ENCODE data around the gene SARS1. TPM values are rescaled to one million over a fixed set of nuclear protein-coding genes. Genes with fewer than 3 reads are reported as not detected.

SARS1 gene
- total and polyA plus RNA-seq, 4 donors = 118 to 212 (median 147) TPM

GRCh38 chr1:109264379-109264755, 50.6 kb downstream of the SARS1 start:
- no peak for ATAC-seq (ENCODE audit: insufficient read depth, low FRiP score)
- WGBS, 2 donors = 86 to 90% methylated on average over 9 of the region's 9 CpGs
- no peak for DNase-seq
- Histone ChIP-seq H3K9me3 (ENCODE audit: control insufficient read depth in 4 of 4, insufficient read depth in 3 of 4, low read length in 3 of 4) (no peaks in the 10 kb centered on the region), H3K27ac (ENCODE audit: low read depth in 1 of 2, low read length in 1 of 2) (no peak overlapping the region), H3K4me1 (ENCODE audit: control insufficient read depth in 5 of 5, insufficient read depth in 5 of 5, low read length in 5 of 5) (peaks cover 0 to 2% (median 0%) of the 10 kb centered on the region in 5 donors), H3K9ac (ENCODE audit: insufficient read depth in 1 of 2, low read length in 2 of 2) (no peak overlapping the region), H3K4me3 (no peak overlapping the region), H3K27me3 (ENCODE audit: control insufficient read depth in 3 of 3, insufficient read depth in 3 of 3, low read length in 2 of 3) (no peaks in the 10 kb centered on the region), H3K36me3 (ENCODE audit: control insufficient read depth in 4 of 4, insufficient read depth in 4 of 4, low read length in 4 of 4) (peaks cover 0 to 4% (median 0%) of the 10 kb centered on the region in 4 donors)
- TF ChIP-seq, protein P1, sequence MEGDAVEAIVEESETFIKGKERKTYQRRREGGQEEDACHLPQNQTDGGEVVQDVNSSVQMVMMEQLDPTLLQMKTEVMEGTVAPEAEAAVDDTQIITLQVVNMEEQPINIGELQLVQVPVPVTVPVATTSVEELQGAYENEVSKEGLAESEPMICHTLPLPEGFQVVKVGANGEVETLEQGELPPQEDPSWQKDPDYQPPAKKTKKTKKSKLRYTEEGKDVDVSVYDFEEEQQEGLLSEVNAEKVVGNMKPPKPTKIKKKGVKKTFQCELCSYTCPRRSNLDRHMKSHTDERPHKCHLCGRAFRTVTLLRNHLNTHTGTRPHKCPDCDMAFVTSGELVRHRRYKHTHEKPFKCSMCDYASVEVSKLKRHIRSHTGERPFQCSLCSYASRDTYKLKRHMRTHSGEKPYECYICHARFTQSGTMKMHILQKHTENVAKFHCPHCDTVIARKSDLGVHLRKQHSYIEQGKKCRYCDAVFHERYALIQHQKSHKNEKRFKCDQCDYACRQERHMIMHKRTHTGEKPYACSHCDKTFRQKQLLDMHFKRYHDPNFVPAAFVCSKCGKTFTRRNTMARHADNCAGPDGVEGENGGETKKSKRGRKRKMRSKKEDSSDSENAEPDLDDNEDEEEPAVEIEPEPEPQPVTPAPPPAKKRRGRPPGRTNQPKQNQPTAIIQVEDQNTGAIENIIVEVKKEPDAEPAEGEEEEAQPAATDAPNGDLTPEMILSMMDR (IDR thresholded peaks at IDR 0.05; ENCODE audit: control extremely low read depth, extremely low read depth) = no peak

DNA sequence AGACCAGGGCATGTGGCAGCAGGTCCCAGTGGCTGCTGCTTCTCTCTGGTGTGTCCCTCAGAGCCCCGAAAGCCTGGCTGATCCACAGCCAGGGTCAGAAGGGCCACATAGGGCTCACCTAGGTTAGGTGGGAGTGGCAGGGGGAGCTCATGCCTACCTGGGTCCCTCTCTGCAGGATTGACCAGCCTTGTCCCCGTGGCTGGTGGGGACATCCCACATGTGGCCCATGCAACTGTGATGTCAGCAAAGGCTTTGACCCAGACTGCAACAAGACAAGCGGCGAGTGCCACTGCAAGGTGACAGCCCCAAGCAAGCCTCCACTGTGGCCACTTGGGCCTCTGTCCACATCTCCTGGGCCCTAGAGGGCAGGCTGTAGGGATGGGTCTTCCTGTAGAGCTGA, 51.3 kb downstream of the SARS1 start:
- DNase-seq = no peak
- WGBS, 2 donors = 86 to 97% methylated on average over 4 of the region's 4 CpGs
- no peak for ATAC-seq (ENCODE audit: insufficient read depth, low FRiP score)

GRCh38 chr1:109265741-109266330, 52.1 kb downstream of the SARS1 start:
- WGBS, 2 donors = 94 to 95% methylated on average over 13 of the region's 13 CpGs
- H3K9me3 ChIP-seq (ENCODE audit: control insufficient read depth in 4 of 4, insufficient read depth in 3 of 4, low read length in 3 of 4) = no peaks in the 10 kb centered on the region
- H3K36me3 ChIP-seq (ENCODE audit: control insufficient read depth in 4 of 4, insufficient read depth in 4 of 4, low read length in 4 of 4) = peaks cover 0 to 4% (median 2%) of the 10 kb centered on the region in 4 donors
- DNase-seq (no peak), ATAC-seq (ENCODE audit: insufficient read depth, low FRiP score) (no peak)
- H3K4me3 ChIP-seq = no peak overlapping the region
- H3K9ac ChIP-seq (ENCODE audit: insufficient read depth in 1 of 2, low read length in 2 of 2) = no peak overlapping the region
- TF ChIP-seq, protein P1 (IDR thresholded peaks at IDR 0.05; ENCODE audit: control extremely low read depth, extremely low read depth) = no peak
- H3K27me3 ChIP-seq (ENCODE audit: control insufficient read depth in 3 of 3, insufficient read depth in 3 of 3, low read length in 2 of 3) = no peaks in the 10 kb centered on the region
- no peak overlapping the region for H3K27ac ChIP-seq (ENCODE audit: low read depth in 1 of 2, low read length in 1 of 2)
- peaks cover 0 to 2% (median 0%) of the 10 kb centered on the region in 5 donors for H3K4me1 ChIP-seq (ENCODE audit: control insufficient read depth in 5 of 5, insufficient read depth in 5 of 5, low read length in 5 of 5)

More for the DNA sequence above, 51.3 kb downstream of the SARS1 start:
- H3K36me3 ChIP-seq (ENCODE audit: control insufficient read depth in 4 of 4, insufficient read depth in 4 of 4, low read length in 4 of 4) = peaks cover 0 to 4% (median under 1%) of the 10 kb centered on the region in 4 donors
- H3K27me3 ChIP-seq (ENCODE audit: control insufficient read depth in 3 of 3, insufficient read depth in 3 of 3, low read length in 2 of 3) = no peaks in the 10 kb centered on the region
- TF ChIP-seq, protein P1 (IDR thresholded peaks at IDR 0.05; ENCODE audit: control extremely low read depth, extremely low read depth) = no peak
- H3K4me3 ChIP-seq = no peak overlapping the region
- H3K9ac ChIP-seq (ENCODE audit: insufficient read depth in 1 of 2, low read length in 2 of 2) = no peak overlapping the region
- peaks cover 0 to 2% (median 0%) of the 10 kb centered on the region in 5 donors for H3K4me1 ChIP-seq (ENCODE audit: control insufficient read depth in 5 of 5, insufficient read depth in 5 of 5, low read length in 5 of 5)
- H3K27ac ChIP-seq (ENCODE audit: low read depth in 1 of 2, low read length in 1 of 2) = no peak overlapping the region
- H3K9me3 ChIP-seq (ENCODE audit: control insufficient read depth in 4 of 4, insufficient read depth in 3 of 4, low read length in 3 of 4) = no peaks in the 10 kb centered on the region

DNA sequence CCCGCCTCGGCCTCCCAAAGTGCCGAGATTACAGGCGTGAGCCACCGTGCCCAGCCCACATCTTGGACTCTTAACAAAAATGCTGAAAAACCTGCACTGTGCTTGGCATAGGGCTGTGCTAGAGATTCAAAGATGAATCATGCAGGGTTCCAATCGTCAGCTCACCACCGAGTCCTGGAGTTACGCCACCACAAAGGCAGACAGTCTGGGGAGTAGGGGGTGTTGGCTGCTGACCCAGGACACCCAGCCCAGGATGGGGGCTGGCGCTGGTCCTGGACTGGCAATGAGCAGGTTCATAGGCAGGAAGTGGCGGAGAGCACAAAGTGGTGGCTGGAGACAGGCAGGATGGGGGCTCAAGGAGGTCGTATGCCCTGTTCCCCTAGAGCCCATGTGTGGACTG, 53.2 kb downstream of the SARS1 start:
- ATAC-seq (ENCODE audit: insufficient read depth, low FRiP score) (no peak), DNase-seq (no peak)
- Histone ChIP-seq H3K4me1 (ENCODE audit: control insufficient read depth in 5 of 5, insufficient read depth in 5 of 5, low read length in 5 of 5) (peaks cover 0 to 2% (median 0%) of the 10 kb centered on the region in 5 donors), H3K9me3 (ENCODE audit: control insufficient read depth in 4 of 4, insufficient read depth in 3 of 4, low read length in 3 of 4) (no peaks in the 10 kb centered on the region), H3K27ac (ENCODE audit: low read depth in 1 of 2, low read length in 1 of 2) (no peak overlapping the region), H3K36me3 (ENCODE audit: control insufficient read depth in 4 of 4, insufficient read depth in 4 of 4, low read length in 4 of 4) (peaks cover 0 to 4% (median 2%) of the 10 kb centered on the region in 4 donors), H3K9ac (ENCODE audit: insufficient read depth in 1 of 2, low read length in 2 of 2) (no peak overlapping the region), H3K4me3 (no peak overlapping the region), H3K27me3 (ENCODE audit: control insufficient read depth in 3 of 3, insufficient read depth in 3 of 3, low read length in 2 of 3) (no peaks in the 10 kb centered on the region)
- WGBS, 2 donors = 81 to 82% methylated on average over 11 of the region's 11 CpGs
- TF ChIP-seq, protein P1 (IDR thresholded peaks at IDR 0.05; ENCODE audit: control extremely low read depth, extremely low read depth) = no peak
